Astrocyte of the spinal cord (primary cell): ENCODE data around the gene USP22.
A peak's percentile ranks its signal among the peaks of the same experiment; 100 is the strongest.
"Not testable (repeated sequence)": the region's sequence is repeated elsewhere in the genome, so short reads cannot be mapped to it uniquely, and the experiment has no call there.

Experiments used
- DNase-seq: peaks from one replicate; pipeline ENCODE4 v3.0.0; 2011; ENCODE audit warnings: low read depth, low spot score
- H3K4me3 ChIP-seq: 2 replicates; pipeline ENCODE4 v1.5.1; 2011; ENCODE audit warnings: low read depth, mild to moderate bottlenecking, low read length, moderate library complexity
- CTCF ChIP-seq: IDR thresholded peaks from 2 replicates; pipeline ENCODE4 v1.5.1; 2012; ENCODE audit warnings: low read depth, mild to moderate bottlenecking, low read length, inconsistent platforms
- in situ Hi-C: cut with HindIII; loops from 2 replicates; pipeline ENCODE4 v1.10.0; 2017; ENCODE audit warnings: low sequenced_read_pairs

USP22 gene

GRCh38 chr17:21072745-21073197, 30.0 kb upstream of the USP22 start:
- in situ Hi-C loops = no loop called here
- no peak overlapping the region for H3K4me3 ChIP-seq
- no peak for DNase-seq
- TF ChIP-seq CTCF = no peak

GRCh38 chr17:21066394-21066793, 23.6 kb upstream of the USP22 start:
- no peak for TF ChIP-seq CTCF
- no peak overlapping the region for H3K4me3 ChIP-seq
- in situ Hi-C loops = no loop called here
- DNase-seq = no peak

- in situ Hi-C loops = no loop called here
Observed at GRCh38 chr17:21061971-21062526, 19.2 kb upstream of the USP22 start.

GRCh38 chr17:21061158-21061835, 18.5 kb upstream of the USP22 start:
- no peak for TF ChIP-seq CTCF
- in situ Hi-C loops = no loop called here
- H3K4me3 ChIP-seq = no peak overlapping the region
- DNase-seq = no peak

More at GRCh38 chr17:21061971-21062526, 19.2 kb upstream of the USP22 start:
- no peak for TF ChIP-seq CTCF
- no peak for DNase-seq
- no peak overlapping the region for H3K4me3 ChIP-seq

- no peak for TF ChIP-seq CTCF
- H3K4me3 ChIP-seq = no peak overlapping the region
- in situ Hi-C loops = no loop called here
- DNase-seq = no peak
Observed at GRCh38 chr17:21059761-21060160, 16.9 kb upstream of the USP22 start.

GRCh38 chr17:21058098-21058893, 15.5 kb upstream of the USP22 start:
- peak; percentile 36 for TF ChIP-seq CTCF
- in situ Hi-C loops = no loop called here
- DNase-seq = peak; percentile 51
- no peak overlapping the region for H3K4me3 ChIP-seq

- in situ Hi-C loops, DNase-seq, H3K4me3 ChIP-seq: not testable (repeated sequence)
Observed at GRCh38 chr17:21053056-21053455, 10.2 kb upstream of the USP22 start.
